ENCODE data around the gene JAKMIP2.

GRCh38 chr5:147658293-147658932 is 124.1 kb downstream of the JAKMIP2 start:
- TF ChIP-seq POLR2AphosphoS5 (IDR thresholded peaks at IDR 0.05; ENCODE audit: low read length) (no peak), JUNB (IDR thresholded peaks at IDR 0.05) (no peak), RAD21 (IDR thresholded peaks at IDR 0.05; ENCODE audit: insufficient read depth, low read depth, low read length) (no peak), POLR2A (IDR thresholded peaks at IDR 0.05; ENCODE audit: low read depth, low read length) (no peak), CTCF (IDR thresholded peaks at IDR 0.05 in 2 of 3, conservative IDR thresholded peaks at IDR 0.05 in 1 of 3; ENCODE audit: control insufficient read depth in 2 of 3, extremely low read depth in 1 of 3, insufficient read depth in 1 of 3, low read depth in 3 of 3, low read length in 3 of 3) (no peak), ESRRA (IDR thresholded peaks at IDR 0.05; ENCODE audit: low read length) (no peak), YBX1 (IDR thresholded peaks at IDR 0.05) (no peak)

Measured in GM12878 (cell line).